Loucy (cell line): ENCODE data around the gene ERICH4.

Experiments
- H2AFZ ChIP-seq: fragments of 200-600 bp; sonication (generic); 2 replicates; pipeline ENCODE4 v1.6.0; 2016; ENCODE audit warnings: antibody characterized with exemption, mild to moderate bottlenecking, low read length, moderate library complexity
- H3F3A ChIP-seq: fragments of 200-600 bp; 2 replicates; pipeline ENCODE4 v1.6.0; 2016; ENCODE audit warnings: antibody characterized with exemption, low read depth, mild to moderate bottlenecking
- H3K27me3 ChIP-seq: fragments of 200-600 bp; sonication (generic); 2 replicates; pipeline ENCODE4 v1.6.1; 2014; ENCODE audit warnings: low read length, mild to moderate bottlenecking; ENCODE audit not compliant: insufficient read depth, poor library complexity, severe bottlenecking
- H3K36me3 ChIP-seq: fragments of 200-600 bp; sonication (generic); 2 replicates; pipeline ENCODE4 v1.6.1; 2016; ENCODE audit warnings: low read length; ENCODE audit not compliant: insufficient read depth
- H3K4me1 ChIP-seq: fragments of 200-600 bp; sonication (generic); 2 replicates; pipeline ENCODE4 v1.5.1; 2014; ENCODE audit warnings: low read length, mild to moderate bottlenecking; ENCODE audit not compliant: insufficient read depth, poor library complexity, severe bottlenecking
- H3K4me2 ChIP-seq: fragments of 200-600 bp; sonication (generic); 2 replicates; pipeline ENCODE4 v1.6.0; 2014; ENCODE audit warnings: antibody characterized with exemption, low read length, low read depth, mild to moderate bottlenecking; ENCODE audit not compliant: poor library complexity, severe bottlenecking
- H3K4me3 ChIP-seq: fragments of 200-600 bp; sonication (generic); 2 replicates; pipeline ENCODE4 v1.5.1; 2014; ENCODE audit warnings: low read length, mild to moderate bottlenecking, mixed read lengths; ENCODE audit not compliant: poor library complexity, severe bottlenecking
- H3K79me2 ChIP-seq: fragments of 200-600 bp; sonication (generic); 2 replicates; pipeline ENCODE4 v1.6.1; 2014; ENCODE audit warnings: low read length; ENCODE audit not compliant: insufficient read depth
- H3K9ac ChIP-seq: fragments of 200-600 bp; sonication (generic); 2 replicates; pipeline ENCODE4 v1.6.0; 2014; ENCODE audit warnings: mild to moderate bottlenecking, low read depth, low read length, moderate library complexity; ENCODE audit not compliant: poor library complexity, severe bottlenecking
- H3K9me2 ChIP-seq: fragments of 200-600 bp; sonication (generic); replicated peaks from 2 replicates; pipeline ENCODE4 v1.6.1; 2016; ENCODE audit warnings: low read depth, low read length, mixed read lengths
- H3K9me3 ChIP-seq: fragments of 200-600 bp; sonication (generic); 2 replicates; pipeline ENCODE4 v1.6.1; 2014; ENCODE audit warnings: mild to moderate bottlenecking, antibody characterized with exemption, low read length, low read depth; ENCODE audit not compliant: insufficient read depth
- H4K20me1 ChIP-seq: fragments of 200-600 bp; sonication (generic); 2 replicates; pipeline ENCODE4 v1.6.0; 2014; ENCODE audit warnings: antibody characterized with exemption, low read length, mild to moderate bottlenecking; ENCODE audit not compliant: insufficient read depth, poor library complexity, severe bottlenecking
- EZH2phosphoT487 ChIP-seq: fragments of 200-600 bp; IDR thresholded peaks from 2 replicates; pipeline ENCODE4 v1.6.1; 2018; ENCODE audit warnings: antibody characterized with exemption, mild to moderate bottlenecking, moderate library complexity, borderline replicate concordance
- TF ChIP-seq, protein P1 (sequence below): fragments of 200-600 bp; sonication (generic); conservative IDR thresholded peaks from 2 replicates; pipeline ENCODE4 v1.5.1; 2014; ENCODE audit warnings: mild to moderate bottlenecking, antibody characterized with exemption, low read length

The ERICH4 gene

DNA sequence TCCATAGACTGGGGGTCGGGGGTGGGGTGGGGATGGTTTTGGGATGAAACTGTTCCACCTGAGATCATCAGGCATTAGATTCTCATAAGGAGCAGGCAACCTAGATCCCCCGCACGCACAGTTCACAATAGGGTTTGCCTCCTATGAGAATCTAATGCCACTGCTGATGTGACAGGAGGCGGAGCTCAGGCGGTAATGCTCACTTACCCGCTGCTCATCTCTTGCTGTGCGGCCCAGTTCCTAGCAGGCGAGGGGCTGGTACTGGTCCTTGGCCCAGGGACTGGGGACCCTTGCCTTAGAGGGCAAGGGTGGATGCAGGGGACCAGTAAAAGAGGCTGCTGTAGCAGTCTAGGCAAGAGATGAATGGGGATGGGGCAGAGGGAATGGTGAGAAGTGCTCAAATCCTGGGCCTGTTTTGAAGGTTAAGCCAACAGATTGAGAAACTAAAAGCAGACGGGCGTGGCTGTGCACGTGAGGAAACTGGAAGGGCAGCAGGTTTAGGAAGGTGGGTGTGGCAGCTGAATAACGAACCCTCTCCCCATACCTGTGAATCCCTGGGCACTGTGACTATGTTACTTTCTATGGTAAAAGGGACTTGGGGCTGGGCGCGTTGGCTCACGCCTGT lies 1.5 kb upstream of the ERICH4 start:
- Histone ChIP-seq H3K9ac (no peak overlapping the region), H3F3A (no peaks in the 10 kb centered on the region), H4K20me1 (no peaks in the 10 kb centered on the region), H3K36me3 (no peaks in the 10 kb centered on the region), H3K9me2 (no peaks in the 10 kb centered on the region), H2AFZ (no peak overlapping the region), H3K27me3 (no peaks in the 10 kb centered on the region), H3K79me2 (peaks cover 17% of the 10 kb centered on the region; the same call in 1 of the 2 replicates), H3K4me2 (no peak overlapping the region), H3K4me3 (no peak overlapping the region), H3K9me3 (no peaks in the 10 kb centered on the region), H3K4me1 (peaks cover 12% of the 10 kb centered on the region)
- TF ChIP-seq EZH2phosphoT487: no peak
- TF ChIP-seq, protein P1, sequence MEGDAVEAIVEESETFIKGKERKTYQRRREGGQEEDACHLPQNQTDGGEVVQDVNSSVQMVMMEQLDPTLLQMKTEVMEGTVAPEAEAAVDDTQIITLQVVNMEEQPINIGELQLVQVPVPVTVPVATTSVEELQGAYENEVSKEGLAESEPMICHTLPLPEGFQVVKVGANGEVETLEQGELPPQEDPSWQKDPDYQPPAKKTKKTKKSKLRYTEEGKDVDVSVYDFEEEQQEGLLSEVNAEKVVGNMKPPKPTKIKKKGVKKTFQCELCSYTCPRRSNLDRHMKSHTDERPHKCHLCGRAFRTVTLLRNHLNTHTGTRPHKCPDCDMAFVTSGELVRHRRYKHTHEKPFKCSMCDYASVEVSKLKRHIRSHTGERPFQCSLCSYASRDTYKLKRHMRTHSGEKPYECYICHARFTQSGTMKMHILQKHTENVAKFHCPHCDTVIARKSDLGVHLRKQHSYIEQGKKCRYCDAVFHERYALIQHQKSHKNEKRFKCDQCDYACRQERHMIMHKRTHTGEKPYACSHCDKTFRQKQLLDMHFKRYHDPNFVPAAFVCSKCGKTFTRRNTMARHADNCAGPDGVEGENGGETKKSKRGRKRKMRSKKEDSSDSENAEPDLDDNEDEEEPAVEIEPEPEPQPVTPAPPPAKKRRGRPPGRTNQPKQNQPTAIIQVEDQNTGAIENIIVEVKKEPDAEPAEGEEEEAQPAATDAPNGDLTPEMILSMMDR: no peak

DNA sequence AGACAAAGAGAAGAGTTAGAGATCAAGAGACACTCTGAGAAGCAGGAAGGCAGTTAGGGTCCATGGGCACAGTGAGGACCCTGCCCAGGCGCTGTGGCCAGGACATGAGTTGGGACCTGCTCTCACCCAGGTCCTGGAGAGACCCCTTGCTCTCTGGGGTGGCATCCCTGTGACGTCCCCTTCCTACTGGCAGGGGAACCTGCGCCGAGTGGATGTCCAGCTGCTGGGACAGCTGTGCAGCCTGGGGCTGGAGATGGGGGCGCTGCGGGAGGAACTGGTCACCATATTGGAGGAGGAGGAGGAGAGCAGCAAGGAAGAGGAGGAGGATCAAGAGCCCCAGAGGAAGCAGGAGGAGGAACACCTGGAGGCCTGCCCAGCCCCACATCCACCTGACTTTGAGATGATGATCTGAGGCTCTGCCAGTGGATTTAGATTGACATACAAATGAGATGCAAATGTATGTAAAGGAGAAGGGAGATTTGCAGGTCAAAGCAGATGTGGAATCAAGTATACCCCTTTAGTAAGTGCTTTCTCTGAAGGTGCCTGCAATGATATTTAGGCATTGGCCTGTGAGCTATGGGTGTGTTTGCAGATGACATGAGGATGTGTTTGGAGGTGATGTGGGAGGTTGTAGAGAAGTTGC lies 978 bp downstream of the ERICH4 start:
- peaks cover 3% of the 10 kb centered on the region; the same call in 1 of the 2 replicates for H3K79me2 ChIP-seq
- peaks cover 4% of the 10 kb centered on the region for H3K4me1 ChIP-seq
- TF ChIP-seq EZH2phosphoT487: no peak
- TF ChIP-seq, protein P1: no peak
- no peaks in the 10 kb centered on the region for H3K9me3 ChIP-seq
- no peaks in the 10 kb centered on the region for H3K36me3 ChIP-seq
- H3K27me3 ChIP-seq: no peaks in the 10 kb centered on the region
- H3F3A ChIP-seq: no peaks in the 10 kb centered on the region
- H3K4me2 ChIP-seq: no peak overlapping the region
- H4K20me1 ChIP-seq: no peaks in the 10 kb centered on the region
- no peak overlapping the region for H3K4me3 ChIP-seq
- H2AFZ ChIP-seq: peak overlapping the region; percentile 63; the same call in 1 of the 2 replicates
- H3K9me2 ChIP-seq: no peaks in the 10 kb centered on the region
- H3K9ac ChIP-seq: no peak overlapping the region

DNA sequence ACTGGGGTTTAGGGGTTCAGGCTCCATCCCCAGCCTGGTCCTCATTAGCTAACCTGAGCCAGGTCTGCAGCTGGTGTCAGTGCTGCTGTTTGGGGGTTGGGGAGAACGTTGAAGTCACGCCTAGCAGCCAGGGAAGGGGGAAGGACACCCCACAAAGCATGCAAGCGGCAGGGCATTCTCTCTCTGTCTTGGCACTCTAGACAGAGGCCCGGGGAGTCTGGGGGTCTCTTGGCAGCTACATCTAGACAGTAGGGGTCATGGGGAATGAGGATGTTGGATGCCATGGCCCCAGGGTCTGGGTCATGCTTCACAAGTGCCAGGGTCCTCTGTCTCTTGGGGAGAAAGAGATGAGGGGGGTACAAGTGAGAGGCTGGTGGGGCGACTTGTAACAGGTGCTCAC lies 2.6 kb downstream of the ERICH4 start:
- H4K20me1 ChIP-seq: no peaks in the 10 kb centered on the region
- no peak overlapping the region for H3K4me3 ChIP-seq
- no peak overlapping the region for H3K9ac ChIP-seq
- no peaks in the 10 kb centered on the region for H3K9me2 ChIP-seq
- no peaks in the 10 kb centered on the region for H3K36me3 ChIP-seq
- H3F3A ChIP-seq: no peaks in the 10 kb centered on the region
- H3K27me3 ChIP-seq: no peaks in the 10 kb centered on the region
- H2AFZ ChIP-seq: no peak overlapping the region
- TF ChIP-seq EZH2phosphoT487: no peak
- TF ChIP-seq, protein P1: no peak
- H3K9me3 ChIP-seq: no peaks in the 10 kb centered on the region
- H3K79me2 ChIP-seq: no peaks in the 10 kb centered on the region
- no peaks in the 10 kb centered on the region for H3K4me1 ChIP-seq
- H3K4me2 ChIP-seq: no peak overlapping the region
